Measurements from ENCODE around the gene ROCK1. TPM values are rescaled to one million over a fixed set of nuclear protein-coding genes. Genes with fewer than 3 reads are reported as not detected.

Gene ROCK1
- 17.4 and 33.3 TPM in 2 replicates for total RNA-seq

DNA sequence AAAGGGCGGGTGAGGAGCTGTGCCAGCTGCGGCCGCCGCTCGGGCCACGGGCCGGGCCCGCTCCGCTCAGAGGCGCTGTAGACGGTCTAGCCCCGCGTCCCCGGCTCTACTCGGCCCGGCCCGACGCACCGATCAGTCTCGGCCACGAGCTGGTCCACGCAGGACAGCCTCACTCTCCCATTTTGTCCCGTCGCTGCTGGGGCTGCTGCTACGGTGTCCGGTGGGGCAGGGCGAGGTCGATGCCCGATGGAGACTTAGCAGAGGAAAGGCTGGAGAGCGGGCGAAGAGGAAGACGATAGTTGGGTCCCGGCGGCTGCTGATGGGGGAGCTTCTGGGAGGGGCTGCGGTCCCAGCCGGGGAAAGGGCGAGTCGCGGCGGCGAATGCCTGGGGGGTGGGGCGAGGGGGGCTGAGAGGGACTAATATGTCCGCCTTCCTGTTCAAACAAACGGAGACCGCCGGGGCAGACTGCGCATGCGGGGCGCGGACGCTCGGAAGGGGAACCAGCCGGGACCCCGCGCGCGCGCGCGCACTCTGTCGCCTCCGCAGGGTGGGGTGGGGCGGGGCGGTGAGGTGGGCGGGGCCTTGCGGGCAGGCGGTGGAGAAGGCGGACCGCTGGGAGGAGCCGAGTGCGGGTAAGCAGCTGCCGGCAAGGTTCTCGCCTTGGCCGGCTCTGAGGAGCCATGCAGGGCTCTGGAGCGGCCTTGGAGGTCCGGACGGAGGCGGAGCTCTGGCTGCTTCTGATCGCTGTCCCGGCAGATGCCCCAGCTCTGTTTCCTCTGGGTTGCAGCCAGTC lies at the start of gene ROCK1:
Gene ROCK1 (minus strand): TSS at position 468 of the 794 bp plus-strand sequence. CDS start 903 bp downstream, outside the sequence.

Other genes with a start within 250 kb of the ROCK1 start
- 0.16 TPM in 1 of 2 replicates, not detected in the other for gene GREB1L, start 130.4 kb upstream of the ROCK1 start, total RNA-seq

All from bronchial smooth muscle cell (primary cell).